ENCODE data around the gene IQCH. TPM values are rescaled to one million over a fixed set of nuclear protein-coding genes. Genes with fewer than 3 reads are reported as not detected.
"Not testable (repeated sequence)": the region's sequence is repeated elsewhere in the genome, so short reads cannot be mapped to it uniquely, and the experiment has no call there.

The IQCH gene
- total RNA-seq, 2 donors from 2014 or later: 0.93 to 2.2 TPM

GRCh38 chr15:67359431-67360079 is 105.0 kb downstream of the IQCH start:
- TF ChIP-seq, protein P1, sequence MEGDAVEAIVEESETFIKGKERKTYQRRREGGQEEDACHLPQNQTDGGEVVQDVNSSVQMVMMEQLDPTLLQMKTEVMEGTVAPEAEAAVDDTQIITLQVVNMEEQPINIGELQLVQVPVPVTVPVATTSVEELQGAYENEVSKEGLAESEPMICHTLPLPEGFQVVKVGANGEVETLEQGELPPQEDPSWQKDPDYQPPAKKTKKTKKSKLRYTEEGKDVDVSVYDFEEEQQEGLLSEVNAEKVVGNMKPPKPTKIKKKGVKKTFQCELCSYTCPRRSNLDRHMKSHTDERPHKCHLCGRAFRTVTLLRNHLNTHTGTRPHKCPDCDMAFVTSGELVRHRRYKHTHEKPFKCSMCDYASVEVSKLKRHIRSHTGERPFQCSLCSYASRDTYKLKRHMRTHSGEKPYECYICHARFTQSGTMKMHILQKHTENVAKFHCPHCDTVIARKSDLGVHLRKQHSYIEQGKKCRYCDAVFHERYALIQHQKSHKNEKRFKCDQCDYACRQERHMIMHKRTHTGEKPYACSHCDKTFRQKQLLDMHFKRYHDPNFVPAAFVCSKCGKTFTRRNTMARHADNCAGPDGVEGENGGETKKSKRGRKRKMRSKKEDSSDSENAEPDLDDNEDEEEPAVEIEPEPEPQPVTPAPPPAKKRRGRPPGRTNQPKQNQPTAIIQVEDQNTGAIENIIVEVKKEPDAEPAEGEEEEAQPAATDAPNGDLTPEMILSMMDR (IDR thresholded peaks at IDR 0.05): no peak
- Histone ChIP-seq H3K4me3 (no peak overlapping the region), H3K27me3 (no peaks in the 10 kb centered on the region), H3K4me1 (no peaks in the 10 kb centered on the region), H3K9ac (ENCODE audit: low read depth in 2 of 2, low read length in 2 of 2) (no peak overlapping the region), H3K27ac (no peak overlapping the region), H3K36me3 (no peaks in the 10 kb centered on the region), H3K9me3 (no peaks in the 10 kb centered on the region)
- DNase-seq: no peak
- intact Hi-C loops (cut with DNase I): no loop called here

- no peaks in the 10 kb centered on the region for H3K4me1 ChIP-seq
- no peak overlapping the region for H3K27ac ChIP-seq
- intact Hi-C loops (cut with DNase I): no loop called here
- DNase-seq: no peak
- H3K27me3 ChIP-seq: no peaks in the 10 kb centered on the region
- no peaks in the 10 kb centered on the region for H3K36me3 ChIP-seq
- no peak overlapping the region for H3K9ac ChIP-seq (ENCODE audit: low read depth in 2 of 2, low read length in 2 of 2)
- TF ChIP-seq, protein P1 (IDR thresholded peaks at IDR 0.05): no peak
- H3K9me3 ChIP-seq: no peaks in the 10 kb centered on the region
- no peak overlapping the region for H3K4me3 ChIP-seq
These were observed 106.5 kb downstream of the IQCH start for GRCh38 chr15:67361100-67361499.

- H3K9ac ChIP-seq (ENCODE audit: low read depth in 2 of 2, low read length in 2 of 2); DNase-seq; H3K27ac ChIP-seq; intact Hi-C loops (cut with DNase I); H3K36me3 ChIP-seq; H3K4me1 ChIP-seq; H3K4me3 ChIP-seq; H3K9me3 ChIP-seq; H3K27me3 ChIP-seq: not testable (repeated sequence)
These were observed 109.1 kb downstream of the IQCH start for GRCh38 chr15:67363712-67364111.

- no peaks in the 10 kb centered on the region for H3K4me1 ChIP-seq
- no peaks in the 10 kb centered on the region for H3K36me3 ChIP-seq
- no peak overlapping the region for H3K9ac ChIP-seq (ENCODE audit: low read depth in 2 of 2, low read length in 2 of 2)
- H3K27ac ChIP-seq: no peak overlapping the region
- intact Hi-C loops (cut with DNase I): no loop called here
- DNase-seq: no peak
- no peaks in the 10 kb centered on the region for H3K27me3 ChIP-seq
- H3K9me3 ChIP-seq: no peaks in the 10 kb centered on the region
- no peak overlapping the region for H3K4me3 ChIP-seq
- TF ChIP-seq, protein P1 (IDR thresholded peaks at IDR 0.05): no peak
These were observed 111.4 kb downstream of the IQCH start for GRCh38 chr15:67365994-67366393.

DNA sequence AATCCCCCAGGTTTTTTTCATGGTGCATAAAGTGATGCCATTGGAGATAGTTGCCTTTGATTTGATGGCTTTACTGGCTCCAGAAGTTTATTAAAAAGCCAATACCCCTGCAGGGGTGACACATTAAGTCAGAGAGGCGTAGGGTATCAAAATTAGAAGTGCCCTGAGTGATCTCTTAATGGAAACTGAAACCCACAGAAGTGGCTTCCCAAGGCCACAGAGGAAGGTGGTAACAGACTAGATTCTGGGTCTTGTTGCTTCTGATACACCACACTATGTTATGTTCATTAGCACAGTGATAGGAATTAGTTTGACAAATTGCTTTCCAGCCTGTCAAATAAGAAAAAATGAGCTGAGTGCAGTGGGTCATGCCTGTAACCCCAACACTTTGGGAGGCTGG is 112.3 kb downstream of the IQCH start:
- no peaks in the 10 kb centered on the region for H3K36me3 ChIP-seq
- intact Hi-C loops (cut with DNase I): no loop called here
- TF ChIP-seq, protein P1 (IDR thresholded peaks at IDR 0.05): no peak

GRCh38 chr15:67369359-67369998 is 114.9 kb downstream of the IQCH start:
- Histone ChIP-seq H3K9me3 (no peaks in the 10 kb centered on the region), H3K27me3 (no peaks in the 10 kb centered on the region), H3K4me1 (no peaks in the 10 kb centered on the region), H3K36me3 (no peaks in the 10 kb centered on the region), H3K27ac (no peak overlapping the region), H3K4me3 (no peak overlapping the region), H3K9ac (ENCODE audit: low read depth in 2 of 2, low read length in 2 of 2) (no peak overlapping the region)
- intact Hi-C loops (cut with DNase I): no loop called here
- DNase-seq: no peak
- TF ChIP-seq, protein P1 (IDR thresholded peaks at IDR 0.05): no peak

More for the DNA sequence above, 112.3 kb downstream of the IQCH start:
- no peaks in the 10 kb centered on the region for H3K9me3 ChIP-seq
- no peak overlapping the region for H3K27ac ChIP-seq
- H3K4me1 ChIP-seq: no peaks in the 10 kb centered on the region
- DNase-seq: no peak
- no peak overlapping the region for H3K4me3 ChIP-seq
- H3K27me3 ChIP-seq: no peaks in the 10 kb centered on the region
- no peak overlapping the region for H3K9ac ChIP-seq (ENCODE audit: low read depth in 2 of 2, low read length in 2 of 2)

Data from colonic mucosa (tissue), 4 donors.